ENCODE measurements around the gene MDFIC. TPM values are rescaled to one million over a fixed set of nuclear protein-coding genes. Genes with fewer than 3 reads are reported as not detected.
"Not testable (repeated sequence)": the region's sequence is repeated elsewhere in the genome, so short reads cannot be mapped to it uniquely, and the experiment has no call there.

MDFIC gene
- polyA plus RNA-seq, 1 experiment = 35.9 TPM

DNA sequence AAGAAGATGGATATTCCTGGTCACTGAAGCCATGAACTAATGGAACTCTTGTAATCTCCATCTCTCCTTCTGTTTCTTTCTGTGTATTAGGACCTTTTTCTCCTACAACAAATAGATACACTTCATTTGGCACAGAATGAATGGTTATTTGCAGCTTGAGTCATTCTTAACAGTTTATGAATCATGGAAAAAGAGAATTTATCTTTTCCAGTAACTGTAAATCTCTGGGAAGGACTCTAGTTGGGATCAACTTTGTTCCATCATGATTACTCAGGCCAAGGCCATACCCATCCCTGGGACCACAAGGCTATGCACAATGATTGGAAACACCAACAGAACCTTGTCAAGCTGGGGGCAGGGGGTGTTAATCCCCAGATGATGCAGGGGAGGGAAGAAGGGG, 36.1 kb upstream of the MDFIC start:
- Histone ChIP-seq H3K27me3 (ENCODE audit: control insufficient read depth, insufficient read depth, low read length) (no peaks in the 10 kb centered on the region), H3K4me3 (ENCODE audit: low read depth, low read length) (no peak overlapping the region), H3K27ac (ENCODE audit: low read depth, low read length) (no peak overlapping the region), H3K9me3 (ENCODE audit: control insufficient read depth, insufficient read depth, low read length) (no peaks in the 10 kb centered on the region)
- ChIA-PET POLR2A (no interaction called here), CTCF (no interaction called here)
- no peak for TF ChIP-seq CTCF (IDR thresholded peaks at IDR 0.05; ENCODE audit: low read depth, low read length)
- no peak for DNase-seq (ENCODE audit: low read depth, low spot score)

- POLR2A ChIA-PET = no interaction called here
- no peak overlapping the region for H3K4me3 ChIP-seq (ENCODE audit: low read depth, low read length)
Measured at GRCh38 chr7:114886241-114886640, 35.7 kb upstream of the MDFIC start.

DNA sequence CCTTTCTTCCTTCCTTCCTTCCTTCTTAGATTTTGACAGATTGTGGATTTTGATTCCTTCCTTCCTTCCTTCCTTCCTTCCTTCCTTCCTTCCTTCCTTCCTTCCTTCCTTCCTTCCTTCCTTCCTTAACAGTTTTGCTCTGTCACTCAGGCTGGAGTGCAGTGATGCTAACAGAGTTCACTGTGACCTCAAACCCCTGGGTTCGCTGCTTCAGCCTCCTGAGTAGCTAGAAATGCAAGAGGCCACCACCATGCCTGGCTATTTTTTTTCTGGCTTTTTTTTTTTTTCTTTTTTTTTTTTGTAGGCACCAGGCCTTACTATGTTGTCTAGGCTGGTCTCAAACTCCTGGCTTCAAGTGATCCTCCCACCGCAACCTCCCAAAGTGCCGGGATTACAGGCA, 32.8 kb upstream of the MDFIC start:
- CTCF ChIA-PET = interaction anchor here (0.6 to 1.9 kb wide), 2 partner anchors 45 to 462 kb away, joined by 4 to 5 read pairs; no protein-coding TSS in a partner anchor
- POLR2A ChIA-PET = not testable (repeated sequence)

More at GRCh38 chr7:114886241-114886640, 35.7 kb upstream of the MDFIC start:
- TF ChIP-seq CTCF (IDR thresholded peaks at IDR 0.05; ENCODE audit: low read depth, low read length) = no peak
- CTCF ChIA-PET = no interaction called here
- no peak for DNase-seq (ENCODE audit: low read depth, low spot score)
- H3K9me3 ChIP-seq (ENCODE audit: control insufficient read depth, insufficient read depth, low read length) = no peaks in the 10 kb centered on the region
- H3K27ac ChIP-seq (ENCODE audit: low read depth, low read length) = no peak overlapping the region
- no peaks in the 10 kb centered on the region for H3K27me3 ChIP-seq (ENCODE audit: control insufficient read depth, insufficient read depth, low read length)

GRCh38 chr7:114889646-114890285, 32.1 kb upstream of the MDFIC start:
- CTCF ChIA-PET = interaction anchor here (0.6 to 1.9 kb wide), 2 partner anchors 201 to 463 kb away, joined by 4 to 7 read pairs; no protein-coding TSS in a partner anchor

More for the DNA sequence above, 32.8 kb upstream of the MDFIC start:
- DNase-seq (ENCODE audit: low read depth, low spot score); H3K9me3 ChIP-seq (ENCODE audit: control insufficient read depth, insufficient read depth, low read length); H3K4me3 ChIP-seq (ENCODE audit: low read depth, low read length); H3K27me3 ChIP-seq (ENCODE audit: control insufficient read depth, insufficient read depth, low read length): not testable (repeated sequence)
- H3K27ac ChIP-seq (ENCODE audit: low read depth, low read length) = peak overlapping the region; percentile 25

GRCh38 chr7:114890561-114890960, 31.3 kb upstream of the MDFIC start:
- POLR2A ChIA-PET = no interaction called here
- H3K9me3 ChIP-seq (ENCODE audit: control insufficient read depth, insufficient read depth, low read length) = no peaks in the 10 kb centered on the region
- no peak for TF ChIP-seq CTCF (IDR thresholded peaks at IDR 0.05; ENCODE audit: low read depth, low read length)
- CTCF ChIA-PET = no interaction called here
- no peak overlapping the region for H3K27ac ChIP-seq (ENCODE audit: low read depth, low read length)
- DNase-seq (ENCODE audit: low read depth, low spot score) = no peak
- H3K27me3 ChIP-seq (ENCODE audit: control insufficient read depth, insufficient read depth, low read length) = no peaks in the 10 kb centered on the region
- no peak overlapping the region for H3K4me3 ChIP-seq (ENCODE audit: low read depth, low read length)

More at GRCh38 chr7:114889646-114890285, 32.1 kb upstream of the MDFIC start:
- POLR2A ChIA-PET = interaction anchor here (0.6 kb wide), 1 partner anchor 82 kb away, joined by 3 read pairs; no protein-coding TSS in a partner anchor
- H3K27ac ChIP-seq (ENCODE audit: low read depth, low read length) = no peak overlapping the region
- DNase-seq (ENCODE audit: low read depth, low spot score) = peak; percentile 89
- no peaks in the 10 kb centered on the region for H3K27me3 ChIP-seq (ENCODE audit: control insufficient read depth, insufficient read depth, low read length)
- H3K4me3 ChIP-seq (ENCODE audit: low read depth, low read length) = no peak overlapping the region
- no peak for TF ChIP-seq CTCF (IDR thresholded peaks at IDR 0.05; ENCODE audit: low read depth, low read length)
- no peaks in the 10 kb centered on the region for H3K9me3 ChIP-seq (ENCODE audit: control insufficient read depth, insufficient read depth, low read length)

Measured in AG04450 (cell line).